Fibroblast of villous mesenchyme (primary cell): Measurements from ENCODE around the gene KRTAP25-1. TPM values are rescaled to one million over a fixed set of nuclear protein-coding genes. Genes with fewer than 3 reads are reported as not detected.

Experiments
- total RNA-seq: library from RNA; depleted of rRNA; stranded (reverse); fragments of >200 nt; gene quantifications from 2 replicates; pipeline ENCODE4 v1.2.3, GENCODE V29; 2012

Gene KRTAP25-1
- total RNA-seq, 1 donor, result not detected

Other genes with a start within 250 kb of the KRTAP25-1 start
- not detected in 2 replicates for gene CLDN17, start 122.7 kb downstream of the KRTAP25-1 start, total RNA-seq
- gene CLDN8, start 73.4 kb downstream of the KRTAP25-1 start, total RNA-seq, result not detected in 2 replicates
- not detected in 2 replicates for gene KRTAP24-1, start 6.6 kb downstream of the KRTAP25-1 start, total RNA-seq
- gene KRTAP26-1, start 30.8 kb upstream of the KRTAP25-1 start, total RNA-seq, result not detected in 2 replicates
- not detected in 2 replicates for gene KRTAP27-1, start 48.2 kb upstream of the KRTAP25-1 start, total RNA-seq
- gene KRTAP23-1, start 59.1 kb upstream of the KRTAP25-1 start, total RNA-seq, result not detected in 2 replicates
- gene KRTAP13-2, start 82.8 kb upstream of the KRTAP25-1 start, total RNA-seq, result not detected in 2 replicates
- not detected in 2 replicates for gene KRTAP13-1, start 106.5 kb upstream of the KRTAP25-1 start, total RNA-seq
- not detected in 2 replicates for gene KRTAP13-3, start 136.4 kb upstream of the KRTAP25-1 start, total RNA-seq
- not detected in 2 replicates for gene KRTAP13-4, start 140.7 kb upstream of the KRTAP25-1 start, total RNA-seq
- not detected in 2 replicates for gene KRTAP15-1, start 150.8 kb upstream of the KRTAP25-1 start, total RNA-seq
- not detected in 2 replicates for gene KRTAP19-1, start 190.9 kb upstream of the KRTAP25-1 start, total RNA-seq
- not detected in 2 replicates for gene KRTAP19-2, start 197.9 kb upstream of the KRTAP25-1 start, total RNA-seq
- gene KRTAP19-3, start 202.5 kb upstream of the KRTAP25-1 start, total RNA-seq, result not detected in 2 replicates
- gene KRTAP19-4, start 207.7 kb upstream of the KRTAP25-1 start, total RNA-seq, result not detected in 2 replicates
- not detected in 2 replicates for gene KRTAP19-5, start 212.6 kb upstream of the KRTAP25-1 start, total RNA-seq